HEK293 (cell line): Measurements from ENCODE around the gene NGRN.
A peak's percentile ranks its signal among the peaks of the same experiment; 100 is the strongest.

Experiments
- CTCF ChIA-PET: fragments of 350-600 bp; formaldehyde crosslinking; extraction: SDS; loops from one replicate; lab custom pipeline; 2021; ENCODE audit warnings: antibody characterized with exemption; lab: Yijun Ruan, JAX
- POLR2A ChIA-PET: fragments of 300-600 bp; formaldehyde crosslinking; extraction: SDS; loops from one replicate; lab custom pipeline; 2020; ENCODE audit warnings: antibody characterized with exemption, inconsistent platforms; lab: Yijun Ruan, JAX
- H3K27ac ChIP-seq: fragments of 200-500 bp; sonication (Bioruptor generic); 2 replicates; pipeline ENCODE4 v1.5.1; 2014; ENCODE audit warnings: low read depth, low read length, control low read depth, inconsistent platforms; ENCODE audit errors: extremely low read depth
- H3K36me3 ChIP-seq, 2 experiments: fragments of 200-500 bp in 1 of 2; sonication (Bioruptor generic) in 1 of 2; 1 replicate in 1 of 2; 2 replicates in 1 of 2; pipeline ENCODE4 v1.5.1; 2014 to 2017; ENCODE audit warnings: inconsistent platforms in 2 of 2, low read length in 2 of 2; ENCODE audit not compliant: control insufficient read depth in 2 of 2, insufficient read depth in 1 of 2
- H3K4me1 ChIP-seq: fragments of 200-500 bp; sonication (Bioruptor generic); 2 replicates; pipeline ENCODE4 v1.5.1; 2014; ENCODE audit warnings: mild to moderate bottlenecking, low read length, inconsistent platforms; ENCODE audit not compliant: control insufficient read depth, insufficient read depth
- H3K4me3 ChIP-seq: 2 replicates; pipeline ENCODE4 v1.5.1; 2011; ENCODE audit warnings: low read depth, mild to moderate bottlenecking, control low read depth, low read length, moderate library complexity
- H3K9me3 ChIP-seq: fragments of 200-500 bp; sonication (Bioruptor generic); 2 replicates; pipeline ENCODE4 v1.5.1; 2014; ENCODE audit warnings: low read depth, low read length, inconsistent platforms; ENCODE audit not compliant: control insufficient read depth, insufficient read depth
- AEBP2 ChIP-seq: fragments of 450-650 bp; formaldehyde crosslinking; IDR thresholded peaks from 2 replicates; pipeline ENCODE4 v1.5.1; 2016; ENCODE audit warnings: missing biosample characterization, missing genetic modification characterization, borderline replicate concordance
- BCL11A ChIP-seq: fragments of 450-650 bp; formaldehyde crosslinking; IDR thresholded peaks from 2 replicates; pipeline ENCODE4 v1.5.1; 2016; ENCODE audit warnings: low read depth, missing biosample characterization, missing genetic modification characterization
- GFI1B ChIP-seq: fragments of 450-650 bp; formaldehyde crosslinking; IDR thresholded peaks from 2 replicates; pipeline ENCODE4 v1.5.1; 2016; ENCODE audit warnings: missing biosample characterization, missing genetic modification characterization
- IKZF3 ChIP-seq: fragments of 450-650 bp; IDR thresholded peaks from 2 replicates; pipeline ENCODE4 v1.5.0; 2018; ENCODE audit warnings: missing biosample characterization, mild to moderate bottlenecking, missing genetic modification characterization, moderate library complexity
- PATZ1 ChIP-seq: fragments of 450-650 bp; formaldehyde crosslinking; IDR thresholded peaks from 2 replicates; pipeline ENCODE4 v1.5.1; 2016; ENCODE audit warnings: missing biosample characterization, missing genetic modification characterization
- SP7 ChIP-seq: fragments of 450-650 bp; formaldehyde crosslinking; IDR thresholded peaks from 2 replicates; pipeline ENCODE4 v1.5.1; 2016; ENCODE audit warnings: missing biosample characterization, missing genetic modification characterization
- ZBTB17 ChIP-seq: fragments of 450-650 bp; formaldehyde crosslinking; IDR thresholded peaks from 2 replicates; pipeline ENCODE4 v1.5.1; 2016; ENCODE audit warnings: missing biosample characterization, missing genetic modification characterization
- ZBTB20 ChIP-seq: fragments of 450-650 bp; formaldehyde crosslinking; IDR thresholded peaks from 2 replicates; pipeline ENCODE4 v1.5.1; 2016; ENCODE audit warnings: missing biosample characterization, missing genetic modification characterization
- ZBTB21 ChIP-seq: fragments of 450-650 bp; formaldehyde crosslinking; IDR thresholded peaks from 2 replicates; pipeline ENCODE4 v1.5.1; 2017; ENCODE audit warnings: missing biosample characterization, missing genetic modification characterization
- ZBTB8A ChIP-seq: fragments of 450-650 bp; formaldehyde crosslinking; IDR thresholded peaks from 2 replicates; pipeline ENCODE4 v1.5.1; 2016; ENCODE audit warnings: missing biosample characterization, missing genetic modification characterization
- ZEB2 ChIP-seq: fragments of 450-650 bp; formaldehyde crosslinking; IDR thresholded peaks from 2 replicates; pipeline ENCODE4 v1.5.1; 2016; ENCODE audit warnings: missing biosample characterization, missing genetic modification characterization
- ZNF10 ChIP-seq: fragments of 450-650 bp; formaldehyde crosslinking; IDR thresholded peaks from 2 replicates; pipeline ENCODE4 v1.5.1; 2017; ENCODE audit warnings: missing biosample characterization, missing genetic modification characterization
- ZNF132 ChIP-seq: fragments of 450-650 bp; formaldehyde crosslinking; IDR thresholded peaks from 2 replicates; pipeline ENCODE4 v1.5.1; 2017; ENCODE audit warnings: missing biosample characterization, missing genetic modification characterization, borderline replicate concordance
- ZNF174 ChIP-seq: fragments of 450-650 bp; formaldehyde crosslinking; IDR thresholded peaks from 2 replicates; pipeline ENCODE4 v1.5.0; 2017; ENCODE audit warnings: missing biosample characterization, mild to moderate bottlenecking, missing genetic modification characterization
- ZNF211 ChIP-seq: fragments of 450-650 bp; formaldehyde crosslinking; IDR thresholded peaks from 2 replicates; pipeline ENCODE4 v1.5.1; 2016; ENCODE audit warnings: low read depth, missing biosample characterization, missing genetic modification characterization
- ZNF324 ChIP-seq: fragments of 450-650 bp; formaldehyde crosslinking; IDR thresholded peaks from 2 replicates; pipeline ENCODE4 v1.5.1; 2016; ENCODE audit warnings: missing biosample characterization, missing genetic modification characterization
- ZNF341 ChIP-seq: fragments of 450-650 bp; formaldehyde crosslinking; IDR thresholded peaks from 2 replicates; pipeline ENCODE4; 2016; ENCODE audit warnings: low read depth, missing biosample characterization, missing genetic modification characterization
- ZNF366 ChIP-seq: fragments of 450-650 bp; formaldehyde crosslinking; conservative IDR thresholded peaks from 2 replicates; pipeline ENCODE4 v1.5.1; 2016; ENCODE audit warnings: missing biosample characterization, missing genetic modification characterization
- ZNF555 ChIP-seq: fragments of 450-650 bp; formaldehyde crosslinking; conservative IDR thresholded peaks from 2 replicates; pipeline ENCODE4 v1.5.1; 2017; ENCODE audit warnings: missing biosample characterization, mild to moderate bottlenecking, missing genetic modification characterization, inconsistent platforms
- ZNF610 ChIP-seq: fragments of 450-650 bp; formaldehyde crosslinking; IDR thresholded peaks from 2 replicates; pipeline ENCODE4 v1.5.1; 2016; ENCODE audit warnings: missing biosample characterization, missing genetic modification characterization, borderline replicate concordance
- ZNF785 ChIP-seq: fragments of 450-650 bp; formaldehyde crosslinking; IDR thresholded peaks from 2 replicates; pipeline ENCODE4 v1.5.1; 2016; ENCODE audit warnings: missing biosample characterization, missing genetic modification characterization
- ZNF791 ChIP-seq: fragments of 450-650 bp; formaldehyde crosslinking; IDR thresholded peaks from 2 replicates; pipeline ENCODE4 v1.5.1; 2016; ENCODE audit warnings: missing biosample characterization, missing genetic modification characterization
- TF ChIP-seq, protein P1 (sequence below): fragments of 450-650 bp; formaldehyde crosslinking; IDR thresholded peaks from 2 replicates; pipeline ENCODE4 v1.5.1; 2016; ENCODE audit warnings: missing biosample characterization, missing genetic modification characterization
- TF ChIP-seq, protein P2 (sequence below): fragments of 450-650 bp; formaldehyde crosslinking; IDR thresholded peaks from 2 replicates; pipeline ENCODE4 v1.5.1; 2016; ENCODE audit warnings: missing biosample characterization, missing genetic modification characterization
- TF ChIP-seq, protein P3 (sequence below): fragments of 450-650 bp; formaldehyde crosslinking; IDR thresholded peaks from 2 replicates; pipeline ENCODE4 v1.5.1; 2016; ENCODE audit warnings: missing biosample characterization, missing genetic modification characterization
- TF ChIP-seq, protein P4 (sequence below): fragments of 450-650 bp; formaldehyde crosslinking; IDR thresholded peaks from 2 replicates; pipeline ENCODE4 v1.5.1; 2016; ENCODE audit warnings: missing biosample characterization, missing genetic modification characterization

Gene NGRN

GRCh38 chr15:90221246-90221900 lies 44.1 kb upstream of the NGRN start:
- Histone ChIP-seq H3K4me1 (peaks cover 6% of the 10 kb centered on the region; the same call in 1 of the 2 replicates), H3K36me3 (peaks cover 4 to 35% of the 10 kb centered on the region in 2 experiments; a peak in 2 of 3 replicates)
- TF ChIP-seq ZNF132 (tag by site-specific recombination) (no peak), ZBTB20 (tag by site-specific recombination) (no peak), AEBP2 (tag by site-specific recombination) (no peak), ZNF785 (tag by site-specific recombination) (no peak), ZNF324 (no peak), PATZ1 (peak; percentile 38; the same call in 1 of the 2 replicates), GFI1B (no peak), ZBTB8A (tag by site-specific recombination) (no peak), ZNF791 (tag by site-specific recombination) (no peak), ZEB2 (tag by site-specific recombination) (no peak), ZNF366 (tag by site-specific recombination) (no peak), ZNF174 (no peak), IKZF3 (tag by site-specific recombination) (peak; percentile 72), BCL11A (tag by site-specific recombination) (no peak), ZNF211 (no peak), ZNF341 (no peak), ZBTB17 (tag by site-specific recombination) (0 out of 2 replicates have a peak, but pooled peaks have one; percentile 15), ZBTB21 (tag by site-specific recombination) (no peak), ZNF10 (tag by site-specific recombination) (no peak), ZNF555 (tag by site-specific recombination) (no peak), SP7 (tag by site-specific recombination) (0 out of 2 replicates have a peak, but pooled peaks have one; percentile 12), ZNF610 (tag by site-specific recombination) (no peak)
- TF ChIP-seq, protein P1, sequence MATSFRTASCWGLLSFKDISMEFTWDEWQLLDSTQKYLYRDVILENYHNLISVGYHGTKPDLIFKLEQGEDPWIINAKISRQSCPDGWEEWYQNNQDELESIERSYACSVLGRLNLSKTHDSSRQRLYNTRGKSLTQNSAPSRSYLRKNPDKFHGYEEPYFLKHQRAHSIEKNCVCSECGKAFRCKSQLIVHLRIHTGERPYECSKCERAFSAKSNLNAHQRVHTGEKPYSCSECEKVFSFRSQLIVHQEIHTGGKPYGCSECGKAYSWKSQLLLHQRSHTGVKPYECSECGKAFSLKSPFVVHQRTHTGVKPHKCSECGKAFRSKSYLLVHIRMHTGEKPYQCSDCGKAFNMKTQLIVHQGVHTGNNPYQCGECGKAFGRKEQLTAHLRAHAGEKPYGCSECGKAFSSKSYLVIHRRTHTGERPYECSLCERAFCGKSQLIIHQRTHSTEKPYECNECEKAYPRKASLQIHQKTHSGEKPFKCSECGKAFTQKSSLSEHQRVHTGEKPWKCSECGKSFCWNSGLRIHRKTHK (tag by site-specific recombination), result no peak
- TF ChIP-seq, protein P2, sequence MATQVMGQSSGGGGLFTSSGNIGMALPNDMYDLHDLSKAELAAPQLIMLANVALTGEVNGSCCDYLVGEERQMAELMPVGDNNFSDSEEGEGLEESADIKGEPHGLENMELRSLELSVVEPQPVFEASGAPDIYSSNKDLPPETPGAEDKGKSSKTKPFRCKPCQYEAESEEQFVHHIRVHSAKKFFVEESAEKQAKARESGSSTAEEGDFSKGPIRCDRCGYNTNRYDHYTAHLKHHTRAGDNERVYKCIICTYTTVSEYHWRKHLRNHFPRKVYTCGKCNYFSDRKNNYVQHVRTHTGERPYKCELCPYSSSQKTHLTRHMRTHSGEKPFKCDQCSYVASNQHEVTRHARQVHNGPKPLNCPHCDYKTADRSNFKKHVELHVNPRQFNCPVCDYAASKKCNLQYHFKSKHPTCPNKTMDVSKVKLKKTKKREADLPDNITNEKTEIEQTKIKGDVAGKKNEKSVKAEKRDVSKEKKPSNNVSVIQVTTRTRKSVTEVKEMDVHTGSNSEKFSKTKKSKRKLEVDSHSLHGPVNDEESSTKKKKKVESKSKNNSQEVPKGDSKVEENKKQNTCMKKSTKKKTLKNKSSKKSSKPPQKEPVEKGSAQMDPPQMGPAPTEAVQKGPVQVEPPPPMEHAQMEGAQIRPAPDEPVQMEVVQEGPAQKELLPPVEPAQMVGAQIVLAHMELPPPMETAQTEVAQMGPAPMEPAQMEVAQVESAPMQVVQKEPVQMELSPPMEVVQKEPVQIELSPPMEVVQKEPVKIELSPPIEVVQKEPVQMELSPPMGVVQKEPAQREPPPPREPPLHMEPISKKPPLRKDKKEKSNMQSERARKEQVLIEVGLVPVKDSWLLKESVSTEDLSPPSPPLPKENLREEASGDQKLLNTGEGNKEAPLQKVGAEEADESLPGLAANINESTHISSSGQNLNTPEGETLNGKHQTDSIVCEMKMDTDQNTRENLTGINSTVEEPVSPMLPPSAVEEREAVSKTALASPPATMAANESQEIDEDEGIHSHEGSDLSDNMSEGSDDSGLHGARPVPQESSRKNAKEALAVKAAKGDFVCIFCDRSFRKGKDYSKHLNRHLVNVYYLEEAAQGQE, result no peak
- TF ChIP-seq, protein P3, sequence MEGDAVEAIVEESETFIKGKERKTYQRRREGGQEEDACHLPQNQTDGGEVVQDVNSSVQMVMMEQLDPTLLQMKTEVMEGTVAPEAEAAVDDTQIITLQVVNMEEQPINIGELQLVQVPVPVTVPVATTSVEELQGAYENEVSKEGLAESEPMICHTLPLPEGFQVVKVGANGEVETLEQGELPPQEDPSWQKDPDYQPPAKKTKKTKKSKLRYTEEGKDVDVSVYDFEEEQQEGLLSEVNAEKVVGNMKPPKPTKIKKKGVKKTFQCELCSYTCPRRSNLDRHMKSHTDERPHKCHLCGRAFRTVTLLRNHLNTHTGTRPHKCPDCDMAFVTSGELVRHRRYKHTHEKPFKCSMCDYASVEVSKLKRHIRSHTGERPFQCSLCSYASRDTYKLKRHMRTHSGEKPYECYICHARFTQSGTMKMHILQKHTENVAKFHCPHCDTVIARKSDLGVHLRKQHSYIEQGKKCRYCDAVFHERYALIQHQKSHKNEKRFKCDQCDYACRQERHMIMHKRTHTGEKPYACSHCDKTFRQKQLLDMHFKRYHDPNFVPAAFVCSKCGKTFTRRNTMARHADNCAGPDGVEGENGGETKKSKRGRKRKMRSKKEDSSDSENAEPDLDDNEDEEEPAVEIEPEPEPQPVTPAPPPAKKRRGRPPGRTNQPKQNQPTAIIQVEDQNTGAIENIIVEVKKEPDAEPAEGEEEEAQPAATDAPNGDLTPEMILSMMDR (tag by site-specific recombination), result peak; percentile 75
- TF ChIP-seq, protein P4, sequence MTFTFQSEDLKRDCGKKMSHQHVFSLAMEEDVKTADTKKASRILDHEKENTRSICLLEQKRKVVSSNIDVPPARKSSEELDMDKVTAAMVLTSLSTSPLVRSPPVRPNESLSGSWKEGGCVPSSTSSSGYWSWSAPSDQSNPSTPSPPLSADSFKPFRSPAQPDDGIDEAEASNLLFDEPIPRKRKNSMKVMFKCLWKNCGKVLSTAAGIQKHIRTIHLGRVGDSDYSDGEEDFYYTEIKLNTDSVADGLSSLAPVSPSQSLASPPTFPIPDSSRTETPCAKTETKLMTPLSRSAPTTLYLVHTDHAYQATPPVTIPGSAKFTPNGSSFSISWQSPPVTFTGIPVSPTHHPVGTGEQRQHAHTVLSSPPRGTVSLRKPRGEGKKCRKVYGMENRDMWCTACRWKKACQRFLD, result no peak

More at GRCh38 chr15:90221246-90221900, 44.1 kb upstream of the NGRN start:
- H3K27ac ChIP-seq, result no peak overlapping the region
- CTCF ChIA-PET, result interaction anchor here (0.6 to 12.1 kb wide), 36 partner anchors 9 to 606 kb away, joined by 3 to 275 read pairs (median 4); partner anchors contain the start of genes CIB1, GDPGP1, SEMA4B and TTLL13
- POLR2A ChIA-PET, result interaction anchor here (1.0 to 1.2 kb wide), 6 partner anchors 12 to 86 kb away, joined by 3 to 9 read pairs (median 4); partner anchors contain the start of genes CIB1 and GDPGP1
- no peak overlapping the region for H3K4me3 ChIP-seq
- no peaks in the 10 kb centered on the region for H3K9me3 ChIP-seq
